ENCODE measurements around the gene FERMT2. TPM values are rescaled to one million over a fixed set of nuclear protein-coding genes. Genes with fewer than 3 reads are reported as not detected.

Gene FERMT2
- total and polyA plus RNA-seq, 3 donors from 2014 or later, result 36.8 to 45.7 (median 37.6) TPM

- peak overlapping the region; percentile 22 to 70 for H3K27ac ChIP-seq
- TF ChIP-seq, protein P1, sequence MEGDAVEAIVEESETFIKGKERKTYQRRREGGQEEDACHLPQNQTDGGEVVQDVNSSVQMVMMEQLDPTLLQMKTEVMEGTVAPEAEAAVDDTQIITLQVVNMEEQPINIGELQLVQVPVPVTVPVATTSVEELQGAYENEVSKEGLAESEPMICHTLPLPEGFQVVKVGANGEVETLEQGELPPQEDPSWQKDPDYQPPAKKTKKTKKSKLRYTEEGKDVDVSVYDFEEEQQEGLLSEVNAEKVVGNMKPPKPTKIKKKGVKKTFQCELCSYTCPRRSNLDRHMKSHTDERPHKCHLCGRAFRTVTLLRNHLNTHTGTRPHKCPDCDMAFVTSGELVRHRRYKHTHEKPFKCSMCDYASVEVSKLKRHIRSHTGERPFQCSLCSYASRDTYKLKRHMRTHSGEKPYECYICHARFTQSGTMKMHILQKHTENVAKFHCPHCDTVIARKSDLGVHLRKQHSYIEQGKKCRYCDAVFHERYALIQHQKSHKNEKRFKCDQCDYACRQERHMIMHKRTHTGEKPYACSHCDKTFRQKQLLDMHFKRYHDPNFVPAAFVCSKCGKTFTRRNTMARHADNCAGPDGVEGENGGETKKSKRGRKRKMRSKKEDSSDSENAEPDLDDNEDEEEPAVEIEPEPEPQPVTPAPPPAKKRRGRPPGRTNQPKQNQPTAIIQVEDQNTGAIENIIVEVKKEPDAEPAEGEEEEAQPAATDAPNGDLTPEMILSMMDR (IDR thresholded peaks at IDR 0.05), result no peak
- TF ChIP-seq POLR2A (IDR thresholded peaks at IDR 0.05), result no peak
- DNase-seq, result no peak
- H3K4me3 ChIP-seq, result no peak overlapping the region
- H3K9me3 ChIP-seq, result no peaks in the 10 kb centered on the region
- intact Hi-C loops (cut with DNase I; ENCODE audit: low total_unique reads), result no loop called here
- WGBS, 2 donors, result 57 to 69% methylated on average over 5 of the region's 5 CpGs
- no peaks in the 10 kb centered on the region for H3K36me3 ChIP-seq (ENCODE audit: low read depth, missing control alignments)
- H3K4me1 ChIP-seq, result no peaks in the 10 kb centered on the region
- H3K27me3 ChIP-seq, result no peaks in the 10 kb centered on the region
These were observed 70.9 kb downstream of the FERMT2 start for GRCh38 chr14:52879958-52880357.

GRCh38 chr14:52878946-52879345 is 71.9 kb downstream of the FERMT2 start:
- H3K9me3 ChIP-seq, result no peaks in the 10 kb centered on the region
- no peak overlapping the region for H3K4me3 ChIP-seq
- H3K27ac ChIP-seq, result peak overlapping the region in 1 of 2 donors; percentile 70
- no peaks in the 10 kb centered on the region for H3K27me3 ChIP-seq
- H3K4me1 ChIP-seq, result no peaks in the 10 kb centered on the region
- TF ChIP-seq, protein P1 (IDR thresholded peaks at IDR 0.05), result no peak
- TF ChIP-seq POLR2A (IDR thresholded peaks at IDR 0.05), result no peak
- intact Hi-C loops (cut with DNase I; ENCODE audit: low total_unique reads), result no loop called here
- no peak for DNase-seq
- no peaks in the 10 kb centered on the region for H3K36me3 ChIP-seq (ENCODE audit: low read depth, missing control alignments)
- 53% methylated on average over 3 of the region's 3 CpGs for WGBS, 2 donors

- Histone ChIP-seq H3K4me1 (no peaks in the 10 kb centered on the region), H3K27me3 (no peaks in the 10 kb centered on the region), H3K4me3 (no peak overlapping the region), H3K27ac (peak overlapping the region in 1 of 2 donors; percentile 34), H3K36me3 (ENCODE audit: low read depth, missing control alignments) (no peaks in the 10 kb centered on the region), H3K9me3 (no peaks in the 10 kb centered on the region)
- intact Hi-C loops (cut with DNase I; ENCODE audit: low total_unique reads), result no loop called here
- 26 to 27% methylated on average over 3 of the region's 3 CpGs for WGBS, 2 donors
- no peak for DNase-seq
- TF ChIP-seq, protein P1 (IDR thresholded peaks at IDR 0.05), result no peak
- TF ChIP-seq POLR2A (IDR thresholded peaks at IDR 0.05), result no peak
These were observed 72.4 kb downstream of the FERMT2 start for GRCh38 chr14:52878469-52878868.

DNA sequence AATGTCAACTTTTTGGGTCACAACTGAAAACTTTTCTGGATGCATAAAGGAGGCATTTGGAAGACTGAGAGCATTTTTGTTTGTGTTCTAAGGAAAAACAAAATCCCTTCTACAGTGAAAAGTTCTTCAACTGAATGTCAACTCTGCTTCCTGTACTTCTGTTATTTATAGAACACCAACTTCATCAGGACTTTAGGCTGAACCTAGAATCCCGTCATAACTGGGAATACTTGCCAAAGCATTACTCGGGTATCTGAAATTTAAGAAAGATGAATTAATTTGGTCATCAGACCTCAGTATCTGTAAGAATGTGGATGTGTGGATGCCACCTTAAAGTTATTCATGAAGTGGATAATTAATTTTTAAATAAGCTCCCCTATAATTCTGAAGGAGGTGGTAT is 73.2 kb downstream of the FERMT2 start:
- TF ChIP-seq, protein P1 (IDR thresholded peaks at IDR 0.05), result no peak
- TF ChIP-seq POLR2A (IDR thresholded peaks at IDR 0.05), result no peak
- Histone ChIP-seq H3K9me3 (no peaks in the 10 kb centered on the region), H3K4me3 (no peak overlapping the region), H3K27me3 (no peaks in the 10 kb centered on the region), H3K27ac (peak overlapping the region in 1 of 2 donors; percentile 3), H3K4me1 (no peaks in the 10 kb centered on the region), H3K36me3 (ENCODE audit: low read depth, missing control alignments) (no peaks in the 10 kb centered on the region)
- no peak for DNase-seq
- intact Hi-C loops (cut with DNase I; ENCODE audit: low total_unique reads), result no loop called here
- 46 to 47% methylated on average over 2 of the region's 2 CpGs for WGBS, 2 donors

- no peaks in the 10 kb centered on the region for H3K36me3 ChIP-seq (ENCODE audit: low read depth, missing control alignments)
- DNase-seq, result no peak
- 80 to 91% methylated on average over 2 of the region's 2 CpGs for WGBS, 2 donors
- no peaks in the 10 kb centered on the region for H3K27me3 ChIP-seq
- no peaks in the 10 kb centered on the region for H3K9me3 ChIP-seq
- intact Hi-C loops (cut with DNase I; ENCODE audit: low total_unique reads), result no loop called here
- TF ChIP-seq, protein P1 (IDR thresholded peaks at IDR 0.05), result no peak
- TF ChIP-seq POLR2A (IDR thresholded peaks at IDR 0.05), result no peak
- H3K27ac ChIP-seq, result no peak overlapping the region
- H3K4me3 ChIP-seq, result no peak overlapping the region
- H3K4me1 ChIP-seq, result no peaks in the 10 kb centered on the region
These were observed 74.0 kb downstream of the FERMT2 start for GRCh38 chr14:52876806-52877205.

All from testis (tissue), 3 donors.